ENCODE data around the gene DOK5. TPM values are rescaled to one million over a fixed set of nuclear protein-coding genes. Genes with fewer than 3 reads are reported as not detected.

DOK5 gene
- total and polyA plus RNA-seq, 2 of the 8 experiments (the other 6 are each of a cell fraction or from before 2014, with no cell fraction given), result 8.9 to 15.0 TPM

DNA sequence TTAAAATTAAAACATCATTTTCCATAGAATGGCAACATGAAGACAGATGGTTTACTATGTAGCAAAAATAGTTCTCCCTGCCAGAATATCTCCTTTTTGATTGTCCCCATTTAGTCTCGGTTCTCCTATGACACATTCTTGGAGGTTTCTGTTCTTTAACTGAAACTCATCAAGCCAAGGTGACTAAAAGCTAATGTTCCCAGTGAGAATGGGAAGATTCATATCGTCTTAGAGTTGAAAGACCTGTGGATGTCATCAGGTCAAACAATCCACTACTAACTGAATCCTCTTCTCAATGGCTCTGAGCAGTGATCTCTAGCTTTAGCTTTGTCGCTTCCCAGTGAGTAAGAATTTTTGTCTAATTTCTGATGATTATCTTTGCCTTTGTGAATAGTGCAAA, 1.3 kb upstream of the DOK5 start:
- Histone ChIP-seq H4K20me1 (replicated peaks in 1 of 2; ENCODE audit: control insufficient read depth in 1 of 2, insufficient read depth in 2 of 2, low read length in 2 of 2) (no peaks in the 10 kb centered on the region), H3K23me2 (ENCODE audit: low read depth, low read length) (peaks cover 10% of the 10 kb centered on the region), H3K56ac (replicated peaks; ENCODE audit: insufficient read length, low read depth, low read length) (no peak overlapping the region), H2BK20ac (ENCODE audit: low read length) (no peak overlapping the region), H2BK15ac (ENCODE audit: low read length) (no peak overlapping the region), H3K23ac (ENCODE audit: insufficient read length) (no peak overlapping the region), H4K8ac (ENCODE audit: extremely low read depth, insufficient read depth, low read length) (no peak overlapping the region), H2BK120ac (replicated peaks; ENCODE audit: low read depth, low read length) (no peak overlapping the region), H3K27me3 (replicated peaks in 1 of 4; ENCODE audit: control insufficient read depth in 3 of 4, extremely low read depth in 1 of 4, insufficient read depth in 3 of 4, low read length in 3 of 4) (no peaks in the 10 kb centered on the region; a peak in 2 of 7 replicates), H2AFZ (ENCODE audit: low read length) (no peak overlapping the region), H4K5ac (ENCODE audit: insufficient read length, low read depth, low read length) (no peak overlapping the region), H2AK5ac (ENCODE audit: low read depth, low read length) (no peak overlapping the region), H3K4me1 (replicated peaks in 1 of 4; ENCODE audit: control insufficient read depth in 3 of 4, insufficient read depth in 4 of 4, low read length in 3 of 4) (peaks cover 0 to 14% (median 3%) of the 10 kb centered on the region in 4 experiments; a peak in 4 of 7 replicates), H3K36me3 (ENCODE audit: control insufficient read depth in 2 of 4, insufficient read depth in 4 of 4, low read length in 3 of 4) (no peaks in the 10 kb centered on the region), H4K91ac (replicated peaks; ENCODE audit: insufficient read length, low read length) (no peak overlapping the region), H3K4me2 (ENCODE audit: insufficient read depth in 1 of 2, low read depth in 2 of 2, low read length in 2 of 2) (no peak overlapping the region; a peak in 1 of 4 replicates), H3K4ac (replicated peaks; ENCODE audit: insufficient read length, low read depth, low read length) (no peak overlapping the region), H3K14ac (ENCODE audit: insufficient read length) (no peak overlapping the region), H3K18ac (ENCODE audit: extremely low read depth, low read length) (no peak overlapping the region), H2BK12ac (ENCODE audit: low read depth, low read length) (no peak overlapping the region), H2BK5ac (ENCODE audit: low read depth, low read length) (no peak overlapping the region), H3K9ac (replicated peaks in 1 of 4; ENCODE audit: extremely low read depth in 1 of 4, low read depth in 3 of 4, low read length in 3 of 4) (no peak overlapping the region), H3K79me1 (ENCODE audit: low read depth, low read length) (no peaks in the 10 kb centered on the region), H3K79me2 (ENCODE audit: control insufficient read depth in 1 of 2, insufficient read depth in 2 of 2, low read length in 2 of 2) (peaks cover 0 to 7% of the 10 kb centered on the region in 2 experiments; a peak in 1 of 4 replicates), H3K4me3 (ENCODE audit: extremely low read depth in 1 of 4, insufficient read depth in 2 of 4, low read depth in 3 of 4, low read length in 4 of 4) (no peak overlapping the region), H3K9me3 (ENCODE audit: insufficient read depth in 2 of 2, low read depth in 1 of 2, low read length in 1 of 2) (no peaks in the 10 kb centered on the region), H3K27ac (ENCODE audit: low read depth, low read length) (no peak overlapping the region)
- DNase-seq (ENCODE audit: low read depth in 1 of 2, low spot score in 2 of 2) (no peak), FAIRE-seq (no peak)
- TF ChIP-seq SAP30 (IDR thresholded peaks at IDR 0.05; ENCODE audit: insufficient read depth, insufficient replicate concordance, low read length), result no peak
- TF ChIP-seq BRCA1 (IDR thresholded peaks at IDR 0.05; ENCODE audit: low read depth, low read length), result no peak
- no peak for TF ChIP-seq KDM1A (IDR thresholded peaks at IDR 0.05; ENCODE audit: borderline replicate concordance, low read length)
- ChIA-PET CTCF (ENCODE audit: partially characterized antibody) (interaction anchor here (1.2 to 1.6 kb wide), 2 partner anchors 17 to 255 kb away, joined by 3 read pairs; no protein-coding TSS in a partner anchor), POLR2A (ENCODE audit: partially characterized antibody) (no interaction called here)
- 90% methylated on average over 3 of the region's 3 CpGs; no CpG with 5 or more reads in 1 of the 2 experiments for WGBS, 2 experiments (ENCODE audit: extremely low coverage in 1 of 2, insufficient coverage in 1 of 2, insufficient read length in 1 of 2, insufficient replicate concordance in 2 of 2, low coverage in 1 of 2, low lambda C conversion rate in 2 of 2, missing lambda C conversion rate in 1 of 2)
